GM20431 (cell line): ENCODE results near the gene ATAD1.

Source experiments
- in situ Hi-C: fragments of 300-500 bp; cut with MseI, MboI; formaldehyde crosslinking; loops from one replicate; pipeline ENCODE4 v1.15.0; 2020; ENCODE audit warnings: low sequenced_read_pairs; ENCODE audit not compliant: unreplicated experiment

The ATAD1 gene

DNA sequence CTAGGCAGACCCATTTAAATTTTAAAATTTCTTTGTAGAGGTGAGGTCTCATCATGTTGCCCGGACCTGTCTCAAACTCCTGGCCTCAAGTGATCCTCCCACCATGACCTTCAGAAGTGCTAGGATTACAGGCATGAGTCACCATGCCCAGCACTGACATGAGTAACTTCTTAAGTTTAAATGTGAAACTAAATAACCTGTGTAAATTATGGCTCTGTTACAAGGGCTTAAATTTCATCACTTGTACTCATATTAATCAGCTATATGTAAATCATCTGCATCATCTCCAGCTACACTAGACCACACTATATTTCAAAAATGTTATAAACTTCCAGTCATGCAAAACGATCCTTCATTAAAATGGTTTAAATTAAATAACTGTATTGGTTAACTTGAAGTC lies 56.1 kb downstream of the ATAD1 start:
- in situ Hi-C loops = no loop called here

DNA sequence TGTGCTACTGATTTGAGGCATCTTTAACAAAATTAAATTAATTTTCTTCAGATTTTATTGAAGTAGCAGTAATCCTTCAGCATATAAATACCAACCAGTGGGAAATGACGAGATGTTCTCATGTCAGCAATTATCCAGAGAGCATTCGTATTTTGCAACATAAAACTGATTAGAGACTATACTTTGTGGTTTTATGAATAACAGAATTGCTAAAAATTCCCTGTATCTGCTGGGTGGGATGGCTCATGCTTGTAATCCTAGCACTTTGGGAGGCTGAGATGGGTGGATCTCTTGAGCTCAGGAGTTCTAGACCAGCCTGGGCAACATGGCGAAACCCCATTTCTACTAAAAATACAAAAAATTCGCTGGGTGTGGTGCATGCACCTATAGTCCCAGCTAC lies 56.9 kb downstream of the ATAD1 start:
- in situ Hi-C loops = no loop called here

DNA sequence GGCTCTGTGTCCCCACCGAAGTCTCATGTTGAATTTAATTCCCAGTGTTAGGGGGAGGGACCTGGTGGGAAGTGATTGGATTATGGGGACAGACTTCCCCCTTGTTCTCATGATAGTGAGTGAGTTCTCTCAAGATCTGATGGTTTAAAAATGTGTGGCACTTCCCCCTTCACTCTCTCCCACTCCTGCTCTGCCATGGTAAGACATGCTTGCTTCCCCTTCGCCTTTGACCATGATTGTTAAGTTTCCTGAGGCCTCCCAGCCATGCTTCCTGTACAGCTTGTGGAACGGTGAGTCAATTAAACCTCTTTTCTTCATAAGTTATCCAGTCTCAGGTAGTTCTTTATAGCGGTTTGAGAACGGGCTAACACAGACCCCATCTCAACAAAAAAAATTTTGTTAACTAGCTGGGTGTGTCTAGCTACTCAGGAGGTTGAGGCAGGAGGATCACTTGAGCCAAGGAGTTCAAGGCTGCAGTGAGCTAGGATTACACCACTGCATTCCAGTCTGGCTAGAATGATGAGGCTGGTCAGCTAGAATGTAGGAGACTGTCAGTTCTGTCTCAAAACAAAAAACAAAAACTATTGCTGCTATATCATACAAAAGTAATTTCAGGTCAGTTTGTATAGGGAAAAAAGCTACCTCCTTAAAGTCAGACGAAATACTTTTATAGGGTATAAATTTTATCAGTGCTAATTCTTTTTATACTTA lies 57.7 kb downstream of the ATAD1 start:
- in situ Hi-C loops = no loop called here

DNA sequence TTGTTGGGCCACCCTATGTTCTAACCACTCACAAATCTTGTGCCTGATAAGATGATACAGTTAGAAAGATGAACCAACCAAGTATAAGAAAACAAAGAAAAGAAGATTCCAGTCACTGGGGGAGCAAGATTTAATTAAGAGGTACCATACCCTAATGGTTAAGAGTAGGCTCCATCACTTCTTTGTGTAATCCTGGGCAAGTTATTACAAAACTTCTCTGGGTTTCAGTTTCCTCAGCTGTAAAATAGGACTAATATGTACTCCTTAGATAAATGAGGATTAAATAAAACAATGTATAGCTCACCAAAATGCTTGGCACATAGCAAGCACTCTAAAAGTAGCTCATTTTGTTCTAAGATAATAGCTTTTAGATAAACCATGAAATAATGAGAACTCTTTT lies 58.5 kb downstream of the ATAD1 start:
- in situ Hi-C loops = no loop called here

DNA sequence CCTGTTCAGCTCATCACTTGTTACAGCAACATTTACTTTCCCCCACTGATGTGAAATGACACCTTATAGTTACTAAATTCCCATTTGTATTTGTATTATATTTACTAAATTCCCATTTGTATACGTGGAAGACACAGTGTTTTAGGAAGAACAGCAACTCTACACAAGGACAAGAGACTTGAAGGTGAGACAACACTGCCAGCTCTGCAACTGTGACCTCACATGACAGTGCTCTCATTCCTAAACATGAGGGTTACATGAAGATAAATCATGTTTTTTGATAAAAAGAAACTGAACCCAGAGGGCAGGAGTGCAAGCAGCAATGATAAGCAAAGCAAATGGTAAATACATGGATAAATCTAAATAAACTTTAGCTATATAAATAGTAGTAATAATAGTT lies 60.3 kb downstream of the ATAD1 start:
- in situ Hi-C loops = no loop called here

DNA sequence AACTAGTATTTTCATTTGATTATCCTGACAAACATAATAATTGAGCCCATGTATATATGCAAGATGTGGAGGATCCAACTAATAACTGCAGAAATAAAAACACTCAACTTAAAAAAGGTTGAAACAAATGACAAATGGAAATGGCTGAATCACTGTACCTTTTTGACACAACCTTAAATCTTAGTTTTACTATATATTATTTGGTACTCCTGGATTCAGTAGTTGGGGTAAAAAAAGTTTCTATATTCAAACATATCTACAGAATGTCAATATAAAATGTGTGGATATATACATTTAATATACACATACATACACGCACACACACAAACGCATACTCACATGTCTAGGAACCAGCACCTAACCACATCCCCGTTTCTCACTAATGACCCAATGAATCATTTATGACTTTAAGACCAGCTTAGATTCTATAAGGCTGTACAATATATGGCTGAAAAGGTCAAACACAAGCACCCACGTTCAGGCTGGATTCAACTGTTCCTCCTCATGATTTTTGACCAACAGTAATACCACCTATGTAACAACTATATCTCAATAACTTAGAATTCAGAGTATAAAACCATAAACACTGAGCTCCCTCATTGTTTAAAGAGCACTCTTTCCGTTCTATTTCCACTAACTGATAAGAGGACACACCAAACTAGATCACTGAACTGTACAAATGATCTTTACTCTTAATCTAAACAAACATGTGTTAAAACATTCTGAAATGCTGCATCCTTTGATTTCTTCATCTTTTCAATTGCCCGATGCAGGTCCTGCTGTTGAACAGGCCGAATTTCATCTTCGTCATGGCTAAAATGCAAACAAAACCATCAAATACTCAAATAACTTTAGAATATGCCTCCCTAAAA lies 63.8 kb downstream of the ATAD1 start:
- in situ Hi-C loops = no loop called here

DNA sequence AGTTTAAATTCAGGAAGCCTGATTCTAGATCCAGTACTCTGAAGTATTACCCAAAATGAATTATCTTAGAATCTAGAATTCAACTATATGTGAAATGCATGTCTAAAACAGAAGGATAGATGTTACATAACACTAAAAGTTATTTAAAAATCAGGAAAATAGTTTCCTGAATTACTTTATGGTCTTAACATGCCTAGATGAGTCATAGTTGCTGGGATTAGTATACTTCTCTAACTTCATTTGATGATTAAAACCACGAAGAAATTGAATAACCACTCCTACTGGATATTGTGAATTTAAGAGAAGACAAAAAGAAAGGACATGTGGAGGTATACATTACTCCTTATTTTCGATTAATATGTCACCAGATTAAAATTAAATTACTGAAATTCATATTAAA lies 65.5 kb downstream of the ATAD1 start:
- in situ Hi-C loops = no loop called here

DNA sequence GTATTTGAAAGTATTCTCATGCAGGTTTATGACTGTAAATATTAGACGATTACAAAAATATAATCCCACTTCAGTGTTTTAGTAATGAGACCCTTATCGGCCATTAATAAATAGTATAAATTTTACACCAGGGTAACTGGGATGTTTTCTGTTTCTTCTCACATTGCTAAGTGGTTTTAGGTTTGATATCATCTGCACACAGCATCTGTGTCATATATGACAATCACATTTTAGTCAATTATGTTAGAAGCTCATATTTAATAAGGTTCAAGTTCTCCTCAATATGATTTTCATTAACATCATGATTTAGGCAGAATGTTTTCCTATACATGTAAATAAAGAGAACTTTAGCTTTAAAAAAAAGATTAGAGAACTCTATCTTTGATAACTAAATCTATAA lies 66.8 kb downstream of the ATAD1 start:
- in situ Hi-C loops = no loop called here

DNA sequence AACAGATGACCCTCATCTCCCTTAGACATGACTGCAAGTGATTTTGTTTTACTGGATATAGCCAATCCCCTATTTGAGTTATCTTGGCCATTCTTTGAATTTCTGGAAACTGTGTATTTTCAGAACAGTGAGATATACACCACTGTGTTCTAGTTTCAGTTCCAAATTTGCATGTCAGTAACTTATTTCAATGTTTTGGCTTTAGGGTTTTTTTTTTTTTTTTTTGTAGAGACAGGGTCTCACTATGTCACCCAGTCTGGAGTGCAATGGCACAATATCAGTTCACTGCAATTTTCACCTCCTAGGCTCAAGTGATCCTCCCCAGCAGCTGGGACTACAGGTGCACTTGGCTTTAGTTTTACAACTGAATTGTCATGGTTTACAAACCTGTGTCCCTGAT lies 67.2 kb downstream of the ATAD1 start:
- in situ Hi-C loops = no loop called here

DNA sequence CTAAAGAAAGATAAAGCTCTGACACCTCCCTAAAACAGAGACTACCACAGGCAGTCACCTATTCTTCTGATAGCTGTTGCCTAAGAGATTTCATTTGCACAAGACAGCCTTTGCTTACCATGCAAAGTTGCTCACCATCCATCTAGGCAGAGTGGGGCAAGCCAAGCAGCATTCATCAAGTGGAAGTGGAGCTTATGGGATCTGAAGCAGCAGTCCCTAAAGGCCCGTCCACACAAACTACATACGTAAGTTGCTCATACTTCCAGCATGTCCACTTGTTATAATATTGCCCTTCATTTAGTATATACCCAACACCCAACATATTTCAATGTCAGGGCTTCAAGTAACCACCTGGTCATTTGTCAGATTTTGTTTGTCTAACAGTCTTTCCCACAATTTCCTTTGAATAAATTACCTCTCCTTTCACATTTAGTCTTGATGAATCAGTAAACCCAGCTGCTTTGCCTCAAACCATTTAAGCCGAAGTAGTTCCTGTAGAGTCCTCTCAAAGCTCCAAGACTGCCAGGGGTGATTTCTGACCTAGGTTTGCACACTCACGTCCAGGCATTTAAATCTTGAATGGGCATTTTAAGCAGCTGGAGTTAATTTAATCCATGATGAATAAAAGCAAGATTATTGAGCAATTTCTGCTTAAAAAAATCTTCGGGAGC lies 67.9 kb downstream of the ATAD1 start:
- in situ Hi-C loops = no loop called here

DNA sequence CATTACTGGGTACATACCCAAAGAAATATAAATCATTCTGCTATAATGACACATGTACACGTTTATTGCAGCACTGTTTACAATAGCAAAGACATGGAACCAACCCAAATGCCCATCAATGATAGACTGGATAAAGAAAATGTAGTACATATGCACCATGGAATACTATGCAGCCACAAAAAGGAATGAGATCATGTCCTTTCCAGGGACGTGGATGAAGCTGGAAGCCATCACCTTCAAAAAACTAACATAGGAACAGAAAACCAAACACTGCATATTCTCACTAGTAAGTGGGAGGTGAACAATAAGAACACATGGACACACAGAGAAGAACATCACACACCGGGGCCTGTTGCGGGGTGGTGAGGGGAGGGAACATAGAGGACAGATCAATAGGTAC lies 69.8 kb downstream of the ATAD1 start:
- in situ Hi-C loops = loop anchor here (25.0 kb wide), 1 partner anchor 211 kb away; no protein-coding TSS in a partner anchor

DNA sequence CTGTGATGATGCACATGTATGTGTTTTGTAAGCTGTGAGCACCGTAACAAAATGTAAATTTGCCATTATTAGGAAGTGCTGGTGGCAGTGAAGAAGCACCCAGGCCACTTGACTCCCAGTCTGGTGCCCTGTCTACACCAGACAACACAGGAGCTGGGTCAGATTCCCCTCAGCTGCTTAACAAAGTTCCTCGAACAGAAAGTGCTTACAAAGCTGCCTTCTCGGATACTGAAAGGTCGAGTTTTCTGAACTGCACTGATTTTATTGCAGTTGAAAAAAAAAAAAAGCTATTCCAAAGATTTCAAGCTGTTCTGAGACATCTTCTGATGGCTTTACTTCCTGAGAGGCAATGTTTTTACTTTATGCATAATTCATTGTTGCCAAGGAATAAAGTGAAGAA lies 71.1 kb downstream of the ATAD1 start:
- in situ Hi-C loops = loop anchor here (25.0 kb wide), 1 partner anchor 210 kb away; no protein-coding TSS in a partner anchor

DNA sequence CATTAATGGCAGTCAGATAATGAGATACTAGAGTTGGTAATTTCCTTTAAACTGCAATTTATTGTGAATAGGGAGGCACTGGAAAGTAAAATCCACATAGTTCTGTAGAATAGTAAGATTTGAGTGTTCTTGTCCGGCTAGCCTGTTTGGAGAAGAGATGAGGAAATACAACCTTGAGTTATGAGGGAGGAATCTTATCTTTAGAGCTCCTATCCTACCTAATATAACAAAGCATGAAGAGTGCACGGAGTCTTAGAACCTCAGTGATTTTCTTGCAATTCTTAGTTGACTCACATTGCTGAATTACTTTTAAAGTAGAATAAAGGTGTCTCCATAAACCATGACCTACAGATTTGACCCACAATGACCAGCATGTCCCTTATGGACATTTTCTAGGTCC lies 73.4 kb downstream of the ATAD1 start:
- in situ Hi-C loops = loop anchor here (25.0 kb wide), 1 partner anchor 207 kb away; no protein-coding TSS in a partner anchor

DNA sequence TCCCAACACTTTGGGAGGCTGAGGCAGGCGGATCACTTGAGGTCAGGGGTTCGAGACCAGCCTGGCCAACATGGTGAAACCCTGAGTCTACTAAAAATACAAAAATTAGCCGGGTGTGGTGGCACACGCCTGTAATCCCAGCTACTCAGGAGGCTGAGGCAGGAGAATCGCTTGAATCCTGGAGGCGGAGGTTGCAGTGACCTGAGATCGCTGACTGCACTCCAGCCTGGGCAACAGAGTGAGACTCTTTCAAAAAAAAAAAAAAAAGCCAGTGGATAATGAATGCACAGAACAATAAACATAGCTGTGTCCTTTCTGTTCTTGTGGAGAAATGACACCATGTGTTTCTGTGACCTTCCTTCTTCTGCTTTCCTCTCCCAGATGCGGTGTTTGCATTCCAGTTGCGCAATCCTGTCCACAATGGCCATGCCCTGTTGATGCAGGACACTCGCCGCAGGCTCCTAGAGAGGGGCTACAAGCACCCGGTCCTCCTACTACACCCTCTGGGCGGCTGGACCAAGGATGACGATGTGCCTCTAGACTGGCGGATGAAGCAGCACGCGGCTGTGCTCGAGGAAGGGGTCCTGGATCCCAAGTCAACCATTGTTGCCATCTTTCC lies 74.9 kb downstream of the ATAD1 start:
- in situ Hi-C loops = loop anchor here (25.0 kb wide), 1 partner anchor 206 kb away; no protein-coding TSS in a partner anchor

DNA sequence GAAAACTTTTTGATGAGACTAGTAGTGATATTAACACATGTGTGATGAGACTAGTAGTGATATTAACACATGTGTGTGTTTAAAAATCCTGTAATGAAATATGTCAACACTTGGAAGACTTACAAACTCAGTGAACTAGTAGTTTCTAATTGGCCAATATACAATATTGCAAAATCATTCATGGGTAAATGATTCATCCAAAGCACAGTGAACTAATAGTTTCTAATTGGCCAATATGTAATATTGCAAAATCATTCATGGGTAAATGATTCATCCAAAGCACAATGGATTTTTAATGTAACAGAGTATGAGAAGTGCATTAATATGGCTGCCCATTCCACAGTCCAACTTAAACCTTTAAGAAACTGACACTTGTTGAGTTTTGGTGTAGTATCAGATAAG lies 77.8 kb downstream of the ATAD1 start:
- in situ Hi-C loops = loop anchor here (25.0 kb wide), 1 partner anchor 203 kb away; no protein-coding TSS in a partner anchor

DNA sequence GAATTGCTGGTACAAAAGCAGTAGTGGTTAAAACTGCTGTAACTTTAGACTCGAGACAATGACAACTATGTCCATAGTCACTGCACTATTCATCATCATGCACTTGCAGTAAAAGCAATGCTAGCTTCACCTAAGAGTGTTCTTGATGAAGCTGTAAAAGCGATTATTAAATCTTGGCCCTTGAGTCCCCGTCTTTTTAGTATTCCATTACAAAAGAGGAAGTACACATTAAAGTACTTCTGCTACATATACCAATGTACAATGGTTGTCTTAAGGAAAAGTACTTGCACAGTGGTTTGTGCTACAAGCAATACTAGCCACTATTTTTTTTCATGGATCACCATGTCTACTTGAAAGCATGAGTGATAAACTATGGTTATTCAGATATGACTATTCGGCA lies 78.3 kb downstream of the ATAD1 start:
- in situ Hi-C loops = loop anchor here (25.0 kb wide), 1 partner anchor 202 kb away; no protein-coding TSS in a partner anchor

DNA sequence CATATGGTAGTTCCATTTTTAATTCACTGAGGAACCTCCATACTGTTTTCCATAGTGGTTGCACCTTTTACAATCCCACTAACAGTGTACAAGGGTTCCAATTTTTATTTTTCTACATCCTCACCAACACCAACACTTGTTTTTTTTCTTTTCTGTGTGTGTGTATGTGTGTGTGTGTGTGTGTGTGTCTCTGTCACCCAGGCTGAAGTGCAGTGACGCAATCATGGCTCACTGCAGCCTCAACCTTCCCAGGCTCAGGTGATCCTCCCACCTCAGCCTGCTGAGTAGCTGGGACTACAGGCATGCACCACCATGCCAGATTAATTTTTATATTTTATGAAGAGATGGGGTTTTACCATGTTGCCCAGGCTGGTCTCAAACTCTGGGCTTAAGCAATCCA lies 79.8 kb downstream of the ATAD1 start:
- in situ Hi-C loops = loop anchor here (25.0 kb wide), 1 partner anchor 201 kb away; no protein-coding TSS in a partner anchor

DNA sequence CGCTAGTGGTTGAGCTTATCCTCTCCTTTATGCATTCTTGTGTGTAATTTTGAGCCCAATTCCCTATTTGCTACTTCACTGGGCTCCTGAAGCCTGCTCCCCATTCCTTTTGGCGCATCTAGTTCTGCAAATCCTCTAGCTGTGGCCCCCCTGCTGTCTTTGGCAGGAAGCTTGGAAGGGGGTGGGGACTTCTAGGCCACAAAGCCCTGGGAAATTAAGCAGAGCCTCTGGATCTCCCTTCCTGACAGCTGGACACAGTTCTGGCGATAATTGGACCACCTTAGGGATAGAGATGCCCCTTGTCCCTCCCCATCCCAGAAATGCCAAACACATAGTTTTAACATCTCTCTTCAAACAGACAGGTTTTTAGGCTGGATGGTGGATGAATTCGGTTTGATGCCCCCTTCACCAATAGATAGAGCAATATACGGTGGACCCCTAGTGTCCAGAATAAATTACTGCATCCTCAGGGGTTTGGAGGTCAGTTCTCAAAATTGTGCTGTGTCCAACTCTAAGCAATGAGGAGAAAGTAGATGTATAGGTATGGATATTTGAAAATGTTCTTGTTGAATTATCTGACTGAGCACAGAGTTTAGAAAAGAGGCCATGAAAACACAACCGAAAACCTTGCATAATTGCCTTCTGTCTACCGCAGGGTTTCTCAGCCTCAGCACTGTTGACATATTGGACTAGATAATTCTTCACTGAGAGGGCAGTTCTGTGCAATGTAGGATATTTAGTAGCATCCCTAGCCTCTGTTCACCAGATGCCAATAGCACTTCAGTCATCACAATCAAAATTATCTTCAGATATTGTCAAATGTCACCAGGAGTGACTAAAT lies 82.8 kb downstream of the ATAD1 start:
- in situ Hi-C loops = loop anchor here (25.0 kb wide), 1 partner anchor 198 kb away; no protein-coding TSS in a partner anchor

DNA sequence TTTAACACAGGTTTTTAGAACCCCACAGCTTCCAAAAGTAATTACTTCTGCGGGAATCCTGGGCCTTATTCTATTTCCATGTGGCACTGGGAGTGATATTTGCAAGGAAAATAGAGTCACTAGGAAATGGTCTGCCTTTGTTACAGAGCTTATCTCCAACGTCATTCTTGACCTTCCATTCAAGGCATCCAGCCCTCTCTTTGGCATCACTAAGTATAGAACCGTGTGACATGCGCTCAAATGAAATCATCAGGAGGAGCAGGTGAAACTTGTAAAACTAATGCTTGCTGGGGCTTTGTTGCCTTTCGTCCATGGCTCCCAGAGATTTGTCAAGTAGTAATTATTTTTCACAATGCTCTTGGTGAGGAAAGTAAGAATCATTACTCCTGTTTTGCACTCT lies 84.9 kb downstream of the ATAD1 start:
- in situ Hi-C loops = loop anchor here (25.0 kb wide), 1 partner anchor 196 kb away; no protein-coding TSS in a partner anchor
